Fibroblast of villous mesenchyme (primary cell): Measurements from ENCODE around the gene CEMP1. TPM values are rescaled to one million over a fixed set of nuclear protein-coding genes. Genes with fewer than 3 reads are reported as not detected.

ENCODE experiments used
- DNase-seq: peaks from one replicate; pipeline ENCODE4 v3.0.0-alpha.2; 2010; ENCODE audit warnings: low read depth
- H3K4me3 ChIP-seq: 2 replicates; pipeline ENCODE4 v1.5.1; 2011; ENCODE audit warnings: low read depth, mild to moderate bottlenecking, low read length
- small RNA-seq: library from RNA; depleted of rRNA; stranded (forward); fragments of <200 nt; gene quantifications from one replicate; pipeline ENCODE3, GENCODE V24; 2012
- total RNA-seq: library from RNA; depleted of rRNA; stranded (reverse); fragments of >200 nt; gene quantifications from 2 replicates; pipeline ENCODE4 v1.2.3, GENCODE V29; 2012
- TF ChIP-seq, protein P1 (sequence below): IDR thresholded peaks from 2 replicates; pipeline ENCODE4 v1.5.1; 2012; ENCODE audit warnings: low read depth, mild to moderate bottlenecking, low read length; ENCODE audit not compliant: insufficient read depth

Gene CEMP1
- total RNA-seq, 1 donor = not detected

DNA sequence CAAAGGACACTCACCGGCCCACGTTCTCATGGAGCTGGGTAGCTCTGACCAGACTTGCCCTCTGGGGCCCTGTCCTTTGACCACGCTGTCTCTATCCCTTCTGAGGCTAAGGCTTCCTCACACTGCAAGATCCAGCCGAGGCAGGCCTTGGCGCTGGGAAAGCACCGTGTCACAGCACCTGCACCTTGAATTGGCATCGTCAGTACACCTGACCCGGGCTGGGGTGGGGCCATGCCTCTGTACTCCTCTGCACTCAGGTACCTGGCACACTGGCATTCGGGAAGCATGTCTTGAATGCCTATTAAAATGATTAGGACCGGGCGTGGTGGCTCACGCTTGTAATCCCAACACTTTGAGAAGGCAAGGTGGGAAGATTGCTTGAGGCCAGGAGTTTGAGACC, 50.3 kb downstream of the CEMP1 start:
- no peak overlapping the region for H3K4me3 ChIP-seq
- TF ChIP-seq, protein P1, sequence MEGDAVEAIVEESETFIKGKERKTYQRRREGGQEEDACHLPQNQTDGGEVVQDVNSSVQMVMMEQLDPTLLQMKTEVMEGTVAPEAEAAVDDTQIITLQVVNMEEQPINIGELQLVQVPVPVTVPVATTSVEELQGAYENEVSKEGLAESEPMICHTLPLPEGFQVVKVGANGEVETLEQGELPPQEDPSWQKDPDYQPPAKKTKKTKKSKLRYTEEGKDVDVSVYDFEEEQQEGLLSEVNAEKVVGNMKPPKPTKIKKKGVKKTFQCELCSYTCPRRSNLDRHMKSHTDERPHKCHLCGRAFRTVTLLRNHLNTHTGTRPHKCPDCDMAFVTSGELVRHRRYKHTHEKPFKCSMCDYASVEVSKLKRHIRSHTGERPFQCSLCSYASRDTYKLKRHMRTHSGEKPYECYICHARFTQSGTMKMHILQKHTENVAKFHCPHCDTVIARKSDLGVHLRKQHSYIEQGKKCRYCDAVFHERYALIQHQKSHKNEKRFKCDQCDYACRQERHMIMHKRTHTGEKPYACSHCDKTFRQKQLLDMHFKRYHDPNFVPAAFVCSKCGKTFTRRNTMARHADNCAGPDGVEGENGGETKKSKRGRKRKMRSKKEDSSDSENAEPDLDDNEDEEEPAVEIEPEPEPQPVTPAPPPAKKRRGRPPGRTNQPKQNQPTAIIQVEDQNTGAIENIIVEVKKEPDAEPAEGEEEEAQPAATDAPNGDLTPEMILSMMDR = no peak
- no peak for DNase-seq

Small RNA genes lying within 50 kb of the gene (small RNA-seq; reads per million reads assigned to genes)
- gene AC093525.1 (not detected), gene MIR3178 (not detected)

Other genes with a start within 250 kb of the CEMP1 start
- 0.43 and 0.97 TPM in 2 replicates for gene ABCA3, start 190.7 kb downstream of the CEMP1 start, total RNA-seq
- gene CCNF, start 102.0 kb downstream of the CEMP1 start, total RNA-seq = 17.7 and 26.8 TPM in 2 replicates
- 6.9 and 8.4 TPM in 2 replicates for gene TEDC2, start 71.3 kb downstream of the CEMP1 start, total RNA-seq
- gene NTN3, start 60.1 kb downstream of the CEMP1 start, total RNA-seq = 0.43 and 0.64 TPM in 2 replicates
- gene TBC1D24, start 56.3 kb downstream of the CEMP1 start, total RNA-seq = 15.5 and 19.4 TPM in 2 replicates
- 20.0 and 23.3 TPM in 2 replicates for gene ATP6V0C, start 17.5 kb downstream of the CEMP1 start, total RNA-seq
- 31.1 and 45.7 TPM in 2 replicates for gene AMDHD2, start 11.0 kb downstream of the CEMP1 start, total RNA-seq
- 26.7 and 37.1 TPM in 2 replicates for gene PDPK1, start 6.6 kb upstream of the CEMP1 start, total RNA-seq
- 25.0 and 26.4 TPM in 2 replicates for gene KCTD5, start 151.1 kb upstream of the CEMP1 start, total RNA-seq
- gene PRSS27, start 188.8 kb upstream of the CEMP1 start, total RNA-seq = 0.86 and 0.97 TPM in 2 replicates
- gene SRRM2, start 221.2 kb upstream of the CEMP1 start, total RNA-seq = 51.9 and 62.2 TPM in 2 replicates
- 203 and 227 TPM in 2 replicates for gene ELOB, start 245.9 kb upstream of the CEMP1 start, total RNA-seq